Naive thymus-derived CD8-positive, alpha-beta T cell (primary cell): ENCODE results near the gene TMC7. TPM values are rescaled to one million over a fixed set of nuclear protein-coding genes. Genes with fewer than 3 reads are reported as not detected.
A peak's percentile ranks its signal among the peaks of the same experiment; 100 is the strongest.

Experiments
- ATAC-seq, 2 donors: fragments of 150-1000 bp; cut with Tn5 transposase in 1 of 2; sonication (Bioruptor Pico), chemical (Tn5 transposase) in 1 of 2; 1 replicate in 1 of 2; 2 replicates in 1 of 2; pipeline ENCODE4 v1.10.0; 2021; ENCODE audit warnings: mild to moderate bottlenecking in 2 of 2, moderate library complexity in 2 of 2
- POLR2A ChIA-PET: fragments of 350-600 bp; sonication (Branson Sonifier 250); formaldehyde crosslinking; loops from one replicate; lab custom pipeline; 2021; ENCODE audit warnings: antibody characterized with exemption; lab: Charles Lee
- DNase-seq, 10 donors: peaks; one replicate each; pipeline versions ENCODE4 v3.0.0 to v3.0.0-alpha.2; 2020 to 2022
- H3K27ac Mint-ChIP-seq, 10 donors: one replicate each; pipeline ENCODE4 v1.8.0; 2020 to 2022; ENCODE audit warnings: mild to moderate bottlenecking in 10 of 10, mixed read lengths in 10 of 10, moderate library complexity in 4 of 10, inconsistent platforms in 1 of 10
- H3K27me3 Mint-ChIP-seq, 5 donors: one replicate each; pipeline ENCODE4 v1.8.0; 2021 to 2022; ENCODE audit warnings: mixed read lengths in 5 of 5
- H3K36me3 Mint-ChIP-seq, 3 donors: one replicate each; pipeline ENCODE4 v1.8.0; 2020 to 2022; ENCODE audit warnings: mixed read lengths in 3 of 3, mild to moderate bottlenecking in 2 of 3, inconsistent platforms in 1 of 3
- H3K4me1 Mint-ChIP-seq, 4 donors: one replicate each; pipeline ENCODE4 v1.8.0; 2021 to 2022; ENCODE audit warnings: mixed read lengths in 4 of 4
- H3K4me3 Mint-ChIP-seq, 10 donors: one replicate each; pipeline ENCODE4 v1.8.0; 2020 to 2022; ENCODE audit warnings: mild to moderate bottlenecking in 10 of 10, mixed read lengths in 10 of 10, moderate library complexity in 6 of 10, inconsistent platforms in 1 of 10
- H3K9me3 Mint-ChIP-seq, 9 donors: one replicate each; pipeline ENCODE4 v1.8.0; 2020 to 2022; ENCODE audit warnings: mixed read lengths in 9 of 9, mild to moderate bottlenecking in 3 of 9, inconsistent platforms in 1 of 9, moderate library complexity in 1 of 9
- polyA plus RNA-seq, 3 donors: library from polyadenylated mRNA; unstranded; fragments of 300-500 nt; fragmentation: Illumina TruSeq; gene quantifications; one replicate each; pipeline ENCODE4 v1.2.3, GENCODE V29; 2021
- total RNA-seq, 8 experiments: library from RNA in 2 of 8; stranded (reverse) in 2 of 8; gene quantifications; one replicate each; pipeline ENCODE4 v1.2.3 and lab custom pipeline; 2021 to 2026

Gene TMC7
- total and polyA plus RNA-seq, 5 experiments from 2014 or later: not detected

- no peaks in the 10 kb centered on the region for H3K36me3 Mint-ChIP-seq
- H3K9me3 Mint-ChIP-seq: no peaks in the 10 kb centered on the region
- no peak for DNase-seq
Observed at GRCh38 chr16:19017179-19017578, 33.4 kb downstream of the TMC7 start.

DNA sequence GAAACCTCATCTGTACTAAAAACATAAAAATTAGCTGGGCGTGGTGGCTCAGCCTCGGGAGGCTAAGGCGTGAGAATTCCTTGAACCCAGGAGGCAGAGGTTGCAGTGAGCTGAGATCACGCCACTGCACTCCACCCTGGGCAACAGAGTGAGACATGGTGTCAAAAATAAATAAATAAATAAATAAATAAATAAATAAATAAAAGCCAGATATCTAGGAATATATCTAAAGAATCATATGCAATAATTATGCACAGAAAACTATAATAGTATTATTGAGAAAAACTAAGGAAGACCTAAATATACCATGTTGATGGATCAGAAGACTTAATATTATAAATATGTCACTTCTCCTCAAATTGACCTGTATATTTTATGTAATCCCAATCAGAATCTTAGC, 37.0 kb downstream of the TMC7 start:
- POLR2A ChIA-PET: interaction anchor here (0.6 kb wide), 1 partner anchor 510 kb away, joined by 3 read pairs; no protein-coding TSS in a partner anchor
- Mint-ChIP-seq H3K27ac (no peak overlapping the region), H3K4me1 (no peaks in the 10 kb centered on the region), H3K27me3 (peaks cover 0 to 8% (median 0%) of the 10 kb centered on the region in 5 donors), H3K9me3 (no peaks in the 10 kb centered on the region), H3K36me3 (no peaks in the 10 kb centered on the region), H3K4me3 (no peak overlapping the region)
- DNase-seq (no peak), ATAC-seq (no peak)

More at GRCh38 chr16:19017179-19017578, 33.4 kb downstream of the TMC7 start:
- no peak overlapping the region for H3K4me3 Mint-ChIP-seq
- H3K27ac Mint-ChIP-seq: no peak overlapping the region
- no peak for ATAC-seq
- POLR2A ChIA-PET: no interaction called here
- H3K27me3 Mint-ChIP-seq: peaks cover 0 to 23% (median 0%) of the 10 kb centered on the region in 5 donors
- no peaks in the 10 kb centered on the region for H3K4me1 Mint-ChIP-seq

DNA sequence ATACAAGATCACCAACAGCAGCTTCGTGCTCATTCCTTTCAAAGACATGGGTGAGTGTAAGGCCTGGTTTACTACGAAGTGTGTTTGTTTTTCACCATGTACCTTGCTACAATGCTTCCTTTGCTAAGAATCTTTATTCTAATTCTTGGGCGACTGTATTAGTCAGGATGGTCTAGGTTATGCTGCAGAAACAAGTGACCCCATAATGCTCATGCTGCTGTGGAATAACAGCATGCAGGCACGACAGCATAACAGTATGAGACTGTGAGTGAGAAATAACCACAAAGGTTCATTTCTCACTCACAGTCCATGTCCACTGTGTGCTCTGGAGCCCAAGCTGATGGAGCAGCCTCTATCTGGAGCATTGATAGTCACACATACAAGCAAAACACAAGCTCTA, 38.0 kb downstream of the TMC7 start:
- H3K36me3 Mint-ChIP-seq: no peaks in the 10 kb centered on the region
- no peak for ATAC-seq
- no peak overlapping the region for H3K4me3 Mint-ChIP-seq
- H3K27ac Mint-ChIP-seq: no peak overlapping the region
- peaks cover 0 to 4% (median 0%) of the 10 kb centered on the region in 5 donors for H3K27me3 Mint-ChIP-seq
- POLR2A ChIA-PET: no interaction called here
- DNase-seq: no peak
- H3K4me1 Mint-ChIP-seq: no peaks in the 10 kb centered on the region
- no peaks in the 10 kb centered on the region for H3K9me3 Mint-ChIP-seq

GRCh38 chr16:19027416-19027815, 43.7 kb downstream of the TMC7 start:
- Mint-ChIP-seq H3K36me3 (no peaks in the 10 kb centered on the region), H3K27ac (no peak overlapping the region), H3K27me3 (peaks cover 0 to 6% (median 0%) of the 10 kb centered on the region in 5 donors), H3K9me3 (no peaks in the 10 kb centered on the region), H3K4me1 (no peaks in the 10 kb centered on the region), H3K4me3 (no peak overlapping the region)
- DNase-seq (no peak), ATAC-seq (no peak)
- POLR2A ChIA-PET: no interaction called here

GRCh38 chr16:19029980-19030379, 46.2 kb downstream of the TMC7 start:
- Mint-ChIP-seq H3K9me3 (peaks cover 0 to 9% (median under 1%) of the 10 kb centered on the region in 9 donors), H3K4me1 (no peaks in the 10 kb centered on the region), H3K27ac (no peak overlapping the region), H3K36me3 (peaks cover 0 to 3% (median 0%) of the 10 kb centered on the region in 3 donors), H3K4me3 (no peak overlapping the region), H3K27me3 (peaks cover 0 to 8% (median 1%) of the 10 kb centered on the region in 5 donors)
- POLR2A ChIA-PET: no interaction called here
- ATAC-seq (no peak), DNase-seq (no peak)

- ATAC-seq (no peak), DNase-seq (no peak)
- no peak overlapping the region for H3K27ac Mint-ChIP-seq
- H3K4me1 Mint-ChIP-seq: no peaks in the 10 kb centered on the region
- no peak overlapping the region for H3K4me3 Mint-ChIP-seq
- POLR2A ChIA-PET: no interaction called here
- peaks cover 0 to 8% (median 1%) of the 10 kb centered on the region in 5 donors for H3K27me3 Mint-ChIP-seq
- peaks cover 0 to 23% (median 9%) of the 10 kb centered on the region in 9 donors for H3K9me3 Mint-ChIP-seq
- H3K36me3 Mint-ChIP-seq: peaks cover 0 to 5% (median 3%) of the 10 kb centered on the region in 3 donors
Observed at GRCh38 chr16:19031738-19032137, 48.0 kb downstream of the TMC7 start.

DNA sequence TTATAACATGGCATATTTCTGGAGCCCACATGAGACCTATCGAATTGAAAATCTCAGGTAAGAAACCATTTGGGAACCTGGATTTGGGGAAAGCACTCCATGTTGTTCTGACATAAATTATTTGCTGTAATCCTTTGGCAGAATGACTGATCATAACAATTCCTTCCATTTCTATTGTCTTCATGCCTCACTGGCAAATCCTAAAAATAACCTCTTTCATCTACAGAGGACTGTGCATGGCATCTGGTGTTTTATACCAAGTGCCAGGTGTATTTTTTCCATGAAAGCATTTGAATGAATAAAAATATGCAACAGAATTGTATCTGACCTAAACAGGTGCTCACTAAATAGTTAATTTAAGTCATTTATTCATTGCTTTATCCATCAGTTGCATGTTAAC, 50.0 kb downstream of the TMC7 start:
- DNase-seq (no peak), ATAC-seq (no peak)
- no peak overlapping the region for H3K4me3 Mint-ChIP-seq
- peaks cover 0 to 8% (median 1%) of the 10 kb centered on the region in 5 donors for H3K27me3 Mint-ChIP-seq
- H3K4me1 Mint-ChIP-seq: no peaks in the 10 kb centered on the region
- POLR2A ChIA-PET: no interaction called here
- peaks cover 0 to 10% (median 5%) of the 10 kb centered on the region in 3 donors for H3K36me3 Mint-ChIP-seq
- H3K27ac Mint-ChIP-seq: no peak overlapping the region
- peaks cover 0 to 37% (median 11%) of the 10 kb centered on the region in 9 donors for H3K9me3 Mint-ChIP-seq

GRCh38 chr16:19040400-19040799, 56.7 kb downstream of the TMC7 start:
- Mint-ChIP-seq H3K27ac (no peak overlapping the region), H3K36me3 (peaks cover 0 to 10% (median 2%) of the 10 kb centered on the region in 3 donors), H3K9me3 (peaks cover 0 to 27% (median 4%) of the 10 kb centered on the region in 9 donors), H3K4me3 (no peak overlapping the region), H3K4me1 (no peaks in the 10 kb centered on the region), H3K27me3 (peaks cover 0 to 9% (median 1%) of the 10 kb centered on the region in 5 donors)
- ATAC-seq: no peak
- DNase-seq: no peak
- POLR2A ChIA-PET: no interaction called here

GRCh38 chr16:19044769-19045168, 61.0 kb downstream of the TMC7 start:
- Mint-ChIP-seq H3K9me3 (no peaks in the 10 kb centered on the region), H3K36me3 (no peaks in the 10 kb centered on the region), H3K27ac (no peak overlapping the region), H3K4me1 (no peaks in the 10 kb centered on the region), H3K4me3 (no peak overlapping the region), H3K27me3 (peaks cover 0 to 9% (median 1%) of the 10 kb centered on the region in 5 donors)
- ATAC-seq (no peak), DNase-seq (no peak)
- POLR2A ChIA-PET: no interaction called here

- Mint-ChIP-seq H3K36me3 (no peaks in the 10 kb centered on the region), H3K27me3 (peaks cover 0 to 9% (median 1%) of the 10 kb centered on the region in 5 donors), H3K4me3 (no peak overlapping the region), H3K4me1 (no peaks in the 10 kb centered on the region), H3K27ac (no peak overlapping the region), H3K9me3 (no peaks in the 10 kb centered on the region)
- POLR2A ChIA-PET: no interaction called here
- ATAC-seq: no peak
- no peak for DNase-seq
Observed at GRCh38 chr16:19046062-19046461, 62.3 kb downstream of the TMC7 start.

GRCh38 chr16:19062706-19063105, 79.0 kb downstream of the TMC7 start:
- Mint-ChIP-seq H3K9me3 (no peaks in the 10 kb centered on the region), H3K36me3 (no peaks in the 10 kb centered on the region), H3K4me1 (peaks cover 3 to 13% (median 4%) of the 10 kb centered on the region in 4 donors), H3K27me3 (peaks cover 0 to 8% (median 6%) of the 10 kb centered on the region in 5 donors), H3K4me3 (no peak overlapping the region), H3K27ac (peak overlapping the region in 1 of 10 donors; percentile 50)
- ATAC-seq (no peak), DNase-seq (no peak)
- POLR2A ChIA-PET: interaction anchor here (0.6 kb wide), 1 partner anchor 836 kb away, joined by 3 read pairs; no protein-coding TSS in a partner anchor

DNA sequence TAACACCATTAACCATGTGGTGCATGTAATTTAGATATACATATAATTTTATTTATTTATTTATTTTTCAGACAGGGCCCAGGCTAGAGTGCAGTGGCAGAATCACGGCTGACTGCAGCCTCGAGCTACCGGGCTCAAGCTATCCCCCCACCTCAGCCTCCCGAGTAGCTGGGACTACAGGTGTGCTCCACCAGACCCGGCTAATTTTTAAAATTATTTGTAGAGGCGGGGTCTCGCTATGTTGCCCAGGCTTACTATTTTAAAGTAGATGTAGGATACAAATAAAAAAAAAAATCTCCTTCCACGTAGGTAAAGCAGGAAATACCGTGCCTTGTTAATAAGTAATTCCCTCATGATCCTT, 83.2 kb downstream of the TMC7 start:
- POLR2A ChIA-PET: interaction anchor here (0.5 to 2.1 kb wide), 7 partner anchors 8 to 1549 kb away, joined by 3 to 7 read pairs (median 6); partner anchors contain the start of genes ARL6IP1, CCP110, RPS15A and VPS35L
- no peaks in the 10 kb centered on the region for H3K9me3 Mint-ChIP-seq
- peak overlapping the region; percentile 94 to 100 (median 98) for H3K27ac Mint-ChIP-seq
- H3K36me3 Mint-ChIP-seq: peaks cover 0 to 3% (median 3%) of the 10 kb centered on the region in 3 donors
- DNase-seq: no peak
- no peak for ATAC-seq
- peaks cover 8 to 21% (median 21%) of the 10 kb centered on the region in 4 donors for H3K4me1 Mint-ChIP-seq
- H3K4me3 Mint-ChIP-seq: peak overlapping the region; percentile 88 to 97 (median 94)
- H3K27me3 Mint-ChIP-seq: peaks cover 0 to 6% (median 0%) of the 10 kb centered on the region in 5 donors

DNA sequence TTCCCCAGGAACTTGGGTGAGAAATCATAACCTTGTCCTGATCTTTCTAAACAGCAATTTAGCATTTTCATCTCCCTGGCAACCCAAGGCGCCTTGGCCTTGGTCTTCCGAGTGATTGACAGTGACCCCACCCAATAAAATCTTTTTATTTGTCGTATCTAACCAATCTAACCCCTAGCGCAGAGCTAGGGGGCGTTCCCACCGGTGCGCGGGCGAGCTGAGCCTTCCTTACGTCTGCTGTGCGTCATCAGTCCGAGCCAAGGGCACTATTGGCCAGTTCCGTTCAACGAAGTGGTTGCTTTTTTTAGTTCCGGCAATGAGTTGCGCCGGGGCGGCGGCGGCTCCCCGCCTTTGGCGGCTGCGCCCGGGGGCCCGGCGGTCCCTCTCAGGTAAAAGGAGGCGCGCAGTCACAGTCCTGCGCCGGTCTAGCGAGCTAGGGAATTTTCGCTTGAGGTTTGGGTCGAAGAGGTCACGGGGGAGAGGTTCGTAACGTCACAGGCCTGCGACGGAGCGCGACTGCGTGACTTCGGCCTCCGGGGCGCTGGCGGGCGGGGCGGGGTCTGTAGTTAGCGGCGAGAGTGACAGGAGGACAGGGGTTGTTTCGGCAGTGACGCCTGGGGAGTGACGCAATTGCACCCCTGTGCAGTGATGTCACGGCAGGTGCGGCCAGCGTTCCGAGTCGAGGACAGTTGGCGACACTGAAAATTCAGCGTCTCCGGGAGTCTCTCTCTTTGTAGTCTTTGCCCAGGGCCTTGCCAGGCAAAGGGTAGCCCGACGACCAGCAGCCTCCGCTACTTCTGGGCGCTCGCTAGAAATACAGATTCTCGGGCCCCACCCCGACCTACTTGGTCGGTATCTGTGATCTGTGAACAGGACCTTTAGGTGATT, 83.9 kb downstream of the TMC7 start, which contains the start of gene COQ7:
TSS of gene COQ7 (plus strand) at position 266 of the 888 bp plus-strand sequence. CDS start at position 317, 51 bp downstream.
- H3K4me1 Mint-ChIP-seq: peaks cover 8 to 24% (median 22%) of the 10 kb centered on the region in 4 donors
- peaks cover 0 to 6% (median 4%) of the 10 kb centered on the region in 3 donors for H3K36me3 Mint-ChIP-seq
- peaks cover 0 to 6% (median 0%) of the 10 kb centered on the region in 5 donors for H3K27me3 Mint-ChIP-seq
- H3K4me3 Mint-ChIP-seq: peak within 1 kb of the TSS; percentile 88 to 97 (median 94)
- H3K27ac Mint-ChIP-seq: peak within 1 kb of the TSS; percentile 94 to 100 (median 98)
- H3K9me3 Mint-ChIP-seq: no peaks in the 10 kb centered on the region
- ATAC-seq (peak; percentile 86 to 90), DNase-seq (peak; percentile 95 to 100 (median 98))
- POLR2A ChIA-PET: interaction anchor here (0.5 to 2.1 kb wide), 8 partner anchors 9 to 1550 kb away, joined by 3 to 7 read pairs (median 5); partner anchors contain the start of genes ARL6IP1, CCP110, RPS15A and VPS35L
